GDM1 (cell line): ENCODE measurements around the gene ARRB1.
A peak's percentile ranks its signal among the peaks of the same experiment; 100 is the strongest.
"Not testable (repeated sequence)": the region's sequence is repeated elsewhere in the genome, so short reads cannot be mapped to it uniquely, and the experiment has no call there.

ENCODE experiments used
- DNase-seq: peaks from one replicate; lab custom pipeline; 2025; lab: John Stamatoyannopoulos, UW

ARRB1 gene

DNA sequence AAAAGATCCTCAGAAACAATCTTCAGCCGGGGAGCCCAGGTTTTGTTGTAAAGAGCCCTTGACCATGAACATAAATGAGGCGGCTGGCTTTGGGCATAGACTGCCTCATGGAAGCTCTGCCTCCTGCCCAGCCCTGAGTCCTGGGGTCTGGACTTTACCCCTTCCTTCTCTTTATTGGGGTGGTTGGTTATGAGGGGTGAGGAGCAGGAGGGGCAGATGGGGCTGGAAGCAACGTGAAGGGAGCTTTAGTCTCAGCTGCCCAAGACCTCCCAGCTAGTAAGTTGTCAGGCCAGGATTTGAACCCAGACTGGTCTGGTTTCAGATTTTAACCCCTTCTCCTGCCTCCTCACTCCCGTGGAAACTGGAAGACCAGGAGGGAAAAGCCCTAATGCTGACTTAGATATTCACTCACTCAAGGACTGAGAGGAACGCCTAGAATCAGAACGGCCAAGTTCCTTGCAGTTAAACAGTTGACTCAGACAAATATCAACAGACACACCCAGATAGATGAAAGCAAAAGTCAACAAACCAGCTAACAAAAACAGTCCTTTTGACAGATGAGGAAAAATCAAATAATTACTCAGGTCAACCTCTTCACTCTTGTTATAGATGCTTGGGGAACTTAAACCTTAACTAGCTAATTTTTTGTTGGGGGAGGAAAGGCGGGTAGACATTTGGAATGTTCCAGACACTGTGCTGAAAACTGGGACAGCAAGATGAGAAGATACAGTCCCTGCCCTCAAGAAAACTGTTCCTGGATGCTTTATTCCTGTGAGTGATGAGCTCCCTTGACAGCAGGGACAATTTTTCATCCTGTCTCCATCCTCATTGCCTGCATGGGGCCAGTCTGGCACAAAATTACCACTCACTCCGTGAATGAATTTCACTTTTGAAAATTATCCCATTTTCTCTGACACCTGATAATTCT lies 20.8 kb upstream of the ARRB1 start:
- no peak for DNase-seq

DNA sequence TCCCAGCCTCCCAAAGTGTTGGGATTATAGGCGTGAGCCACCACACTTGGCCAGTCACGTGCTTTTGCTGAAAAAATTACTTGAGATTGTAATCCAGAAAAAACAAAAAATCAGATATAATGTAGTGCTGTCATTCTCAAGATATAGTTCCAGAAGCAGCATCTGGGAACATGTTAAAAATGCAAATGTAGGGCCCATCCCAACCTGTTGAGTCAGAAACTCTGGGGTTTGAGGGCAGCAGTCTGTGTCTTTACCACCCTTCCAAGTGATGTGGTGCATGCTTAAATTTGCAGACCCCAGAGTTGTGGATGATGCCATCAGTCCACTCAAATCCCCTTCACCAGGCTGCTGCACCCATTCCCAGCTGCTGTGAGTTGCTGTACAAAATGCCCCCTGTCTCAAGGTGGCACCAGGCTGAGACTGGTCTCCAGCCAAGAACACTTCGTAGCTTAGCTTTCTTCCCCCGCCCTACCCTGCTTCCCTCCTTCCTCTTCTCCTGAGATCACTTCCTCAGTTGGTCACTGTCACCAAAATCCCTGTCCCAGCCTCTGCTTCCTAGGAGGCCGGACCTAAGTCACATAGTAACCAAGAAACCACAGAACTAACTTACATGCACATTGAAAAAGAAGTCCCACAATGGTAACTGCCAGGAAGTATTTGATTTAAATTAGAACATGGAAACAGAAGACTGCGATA lies 18.2 kb upstream of the ARRB1 start:
- peak; percentile 95 for DNase-seq

DNA sequence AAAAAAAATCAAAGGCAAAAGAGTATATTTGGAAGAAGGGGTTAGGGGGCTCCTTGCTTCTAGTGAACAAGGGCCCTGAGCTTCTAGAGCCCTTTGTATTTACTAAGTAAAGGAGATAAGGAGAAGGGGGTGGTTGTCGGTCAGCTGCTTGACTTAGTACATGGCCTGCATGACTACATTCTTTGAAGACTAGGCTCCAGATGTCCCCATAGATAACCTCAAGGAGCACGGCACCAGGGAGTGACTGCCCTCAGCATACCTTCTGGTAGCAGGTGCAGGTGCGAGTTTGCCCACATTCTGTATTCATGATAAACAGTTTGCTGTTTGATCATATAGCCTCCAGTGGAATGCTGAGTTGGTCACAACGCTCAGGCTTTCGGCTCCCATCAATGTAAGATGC lies 15.4 kb upstream of the ARRB1 start:
- not testable (repeated sequence) for DNase-seq

DNA sequence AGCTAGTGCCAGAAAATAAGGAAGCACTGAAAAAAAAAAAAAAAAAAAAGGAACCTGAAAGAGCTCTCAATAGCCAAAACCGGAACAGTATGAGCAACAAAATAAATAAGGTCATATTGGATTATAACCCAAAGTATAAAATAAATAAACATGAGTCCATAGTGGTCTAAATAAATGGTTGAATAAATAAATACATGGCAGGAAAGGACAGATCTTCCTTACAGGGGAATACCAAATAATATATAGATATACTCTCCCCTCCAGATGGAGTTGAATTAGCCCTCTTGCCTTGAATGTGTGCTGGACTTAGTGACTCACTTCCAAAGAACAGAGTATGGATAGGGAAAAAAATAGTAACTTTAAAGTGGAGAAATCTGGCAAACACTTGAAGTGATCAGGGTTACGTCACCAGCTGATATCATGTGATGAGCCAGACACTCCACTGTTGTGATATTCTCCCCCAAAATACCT lies 14.3 kb upstream of the ARRB1 start:
- no peak for DNase-seq

DNA sequence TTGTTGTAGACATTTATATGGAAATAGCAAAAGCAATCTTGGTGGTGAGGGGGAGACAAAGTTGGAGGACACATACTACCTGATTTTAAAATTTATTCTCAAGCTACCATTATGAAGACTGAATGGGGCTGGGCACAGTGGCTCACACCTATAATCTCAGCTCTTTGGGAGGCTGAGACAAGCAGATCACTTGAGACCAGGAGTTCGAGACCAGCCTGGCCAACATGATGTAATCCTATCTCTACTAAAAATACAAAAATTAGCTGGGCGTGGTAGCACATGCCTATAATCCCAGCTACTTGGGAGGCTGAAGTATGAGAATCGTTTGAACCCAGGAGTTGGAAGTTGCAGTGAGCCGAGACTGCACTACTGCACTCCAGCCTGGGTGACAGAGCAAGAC lies 10.8 kb upstream of the ARRB1 start:
- DNase-seq: not testable (repeated sequence)

DNA sequence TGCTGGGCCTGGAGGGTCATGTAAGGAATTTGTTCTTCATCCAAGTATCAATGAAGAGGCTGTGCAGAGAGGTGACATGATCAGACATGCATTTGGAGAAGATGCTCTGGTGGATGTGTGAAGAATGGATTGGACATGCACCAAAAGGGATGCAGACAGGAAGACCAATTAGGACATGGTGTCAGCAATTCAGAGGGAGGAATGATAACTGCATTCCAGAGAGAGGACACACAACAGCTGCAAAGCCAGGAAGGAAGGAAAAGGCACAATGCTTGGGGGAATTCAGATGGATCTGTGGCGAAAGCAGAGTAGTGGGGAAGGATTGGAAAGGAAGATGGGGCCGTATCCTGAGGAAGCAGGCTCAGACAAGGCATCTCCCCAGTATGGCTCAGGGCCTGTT lies 5.2 kb upstream of the ARRB1 start:
- no peak for DNase-seq

DNA sequence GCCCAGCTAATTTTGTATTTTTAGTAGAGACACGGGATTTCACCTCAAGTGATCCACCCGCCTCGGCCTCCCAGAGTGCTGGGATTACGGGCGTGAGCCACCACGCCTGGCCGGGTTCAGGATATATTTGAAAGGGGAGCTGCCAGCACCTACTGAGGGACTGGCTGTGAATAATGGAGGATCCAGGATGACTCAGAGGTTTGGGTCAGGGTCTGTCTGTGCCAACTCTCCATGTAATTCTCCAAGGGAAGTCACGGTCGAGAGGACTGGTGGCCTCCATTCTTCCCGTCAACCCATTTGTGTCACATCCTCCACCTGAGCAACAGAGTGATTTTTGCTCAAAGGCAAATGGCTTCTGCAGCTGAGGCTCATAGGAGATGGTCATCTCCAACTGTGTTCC lies 3.6 kb upstream of the ARRB1 start:
- DNase-seq: no peak

DNA sequence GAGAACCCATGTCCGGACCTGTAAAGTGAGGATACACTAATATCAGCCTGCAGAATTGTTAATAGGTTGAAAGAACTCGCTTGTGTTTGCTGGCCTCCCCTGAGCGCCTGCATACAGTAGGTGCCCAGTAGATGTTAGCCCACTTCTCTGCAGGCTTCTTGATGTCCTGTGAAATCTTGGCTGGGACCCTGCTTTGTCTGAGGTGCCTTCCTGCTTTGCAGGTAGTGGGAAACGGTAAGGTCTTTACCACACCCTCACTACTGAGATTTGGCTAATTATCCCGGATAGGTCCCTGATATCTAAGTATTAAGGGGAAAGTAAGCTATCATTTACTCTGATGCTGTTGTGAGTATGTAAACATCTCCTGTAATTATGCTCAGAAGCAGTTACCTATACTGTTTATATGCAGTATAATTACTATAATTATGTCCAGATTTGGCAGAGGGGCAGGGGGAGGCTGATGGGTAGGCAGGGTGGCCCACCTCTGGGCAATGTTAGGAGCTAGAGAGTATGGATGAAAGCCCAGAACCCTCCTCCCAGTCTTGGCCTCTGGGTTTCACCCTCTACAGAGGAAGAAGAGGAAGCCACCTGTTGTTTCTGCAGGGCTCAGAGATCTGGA lies 1.2 kb upstream of the ARRB1 start:
- no peak for DNase-seq

DNA sequence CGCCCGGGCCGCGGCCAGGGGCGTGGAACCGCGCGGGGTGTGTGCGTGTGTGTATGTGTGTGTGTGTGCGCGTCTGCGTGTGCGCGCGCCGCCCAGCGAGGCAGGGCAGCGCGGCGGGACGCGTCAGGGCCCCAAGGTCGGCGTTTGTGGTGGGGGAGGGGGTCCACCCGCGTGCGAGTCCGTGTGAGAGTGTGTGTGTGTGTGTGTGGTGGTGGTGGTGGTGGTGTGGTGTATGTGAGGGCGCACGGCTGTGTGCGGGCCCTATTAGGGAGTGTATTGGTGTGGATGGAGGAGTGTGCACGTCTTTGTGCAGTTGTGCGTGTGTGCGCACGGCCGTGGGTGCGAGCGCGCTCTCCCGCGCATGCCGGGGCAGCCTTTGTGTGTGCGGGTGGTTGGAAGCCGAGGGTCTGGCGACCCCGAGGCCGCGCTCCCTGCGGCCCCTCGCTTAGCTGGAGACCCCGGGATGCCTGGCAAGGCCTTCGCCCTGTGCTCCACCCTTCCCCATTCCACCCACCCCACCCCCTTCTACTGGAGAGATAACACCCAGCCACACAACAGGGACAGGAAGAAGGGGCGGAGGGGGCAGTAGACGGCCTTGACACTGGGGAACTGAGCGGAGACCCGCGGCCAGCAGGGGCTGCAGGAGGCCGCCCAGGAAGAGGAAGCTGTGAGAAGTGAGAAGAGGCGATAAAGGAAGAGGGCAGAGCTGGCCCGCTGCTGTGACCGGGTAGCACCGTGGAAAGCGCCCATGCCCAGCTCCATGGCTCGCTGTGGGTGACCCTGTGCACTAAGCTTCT lies 528 bp upstream of the ARRB1 start:
- DNase-seq: peak; percentile 80

DNA sequence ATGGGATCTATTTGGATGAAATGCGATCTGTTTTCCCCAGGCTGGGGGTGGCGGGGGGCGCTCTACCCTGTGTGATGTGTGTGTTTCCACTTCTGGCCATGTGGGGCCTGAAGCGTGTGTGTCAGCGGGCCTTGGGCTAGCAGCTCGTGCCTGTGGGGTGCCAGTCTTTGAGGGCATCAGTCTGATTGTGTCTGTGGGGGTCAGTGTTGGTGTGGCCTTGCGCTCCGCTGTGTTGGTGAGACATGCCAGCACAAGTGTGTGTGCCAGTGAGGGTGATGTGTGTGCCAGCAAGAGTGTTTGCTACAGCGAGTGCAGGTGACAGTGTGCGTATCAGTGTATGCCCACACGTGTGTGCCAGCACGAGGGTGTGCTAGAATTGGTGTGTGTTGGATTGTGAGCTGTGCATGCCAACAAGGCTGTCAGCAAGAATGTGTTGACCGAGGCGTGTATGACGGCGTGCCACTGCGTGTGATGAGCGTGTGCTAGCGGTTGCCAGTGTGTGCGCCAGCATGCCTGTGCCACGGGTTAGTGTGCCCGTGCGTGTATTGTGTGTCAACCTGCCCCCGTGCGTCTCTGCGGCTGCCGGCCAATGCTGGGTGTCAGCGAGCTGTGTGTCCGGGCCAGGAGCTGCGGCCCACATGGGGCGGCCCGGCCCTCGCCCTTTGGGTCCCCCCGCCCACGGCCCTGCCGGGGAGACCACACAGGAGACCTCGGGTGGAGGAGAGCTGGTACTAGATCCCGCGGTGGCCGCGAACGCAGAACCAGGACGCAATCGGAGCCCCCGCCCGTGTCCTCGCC lies 519 bp downstream of the ARRB1 start:
- DNase-seq: no peak

DNA sequence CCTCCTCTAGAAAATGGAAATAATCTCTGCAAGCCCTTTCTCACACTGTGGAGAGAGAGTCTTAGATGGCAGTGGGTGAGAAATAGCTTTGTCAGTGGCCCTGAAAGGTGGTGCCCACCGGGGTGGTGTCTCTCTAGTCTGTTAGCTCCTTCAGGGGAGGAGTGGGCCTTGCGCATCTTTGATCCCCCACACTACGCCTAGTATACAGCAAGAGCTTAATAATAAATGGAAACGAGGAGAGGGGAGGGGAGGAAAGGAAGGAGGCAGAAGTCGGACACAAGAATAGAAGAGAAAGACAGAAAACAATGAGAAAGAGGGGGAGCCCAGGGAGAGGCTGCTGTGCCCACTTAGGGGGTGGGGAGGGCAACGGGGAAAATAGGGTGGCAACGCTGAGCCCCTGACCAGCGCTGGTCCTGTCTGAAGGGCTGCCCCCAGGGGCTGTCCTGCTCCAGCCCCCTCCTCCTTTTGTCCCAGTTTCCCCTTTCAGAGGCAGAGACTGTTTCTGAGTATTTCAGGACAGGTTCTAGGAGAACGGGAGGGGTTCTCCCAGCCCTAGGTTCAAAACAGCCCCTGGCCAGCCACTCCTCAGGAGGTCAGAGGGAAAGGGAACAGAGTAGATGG lies 1.2 kb downstream of the ARRB1 start:
- no peak for DNase-seq

DNA sequence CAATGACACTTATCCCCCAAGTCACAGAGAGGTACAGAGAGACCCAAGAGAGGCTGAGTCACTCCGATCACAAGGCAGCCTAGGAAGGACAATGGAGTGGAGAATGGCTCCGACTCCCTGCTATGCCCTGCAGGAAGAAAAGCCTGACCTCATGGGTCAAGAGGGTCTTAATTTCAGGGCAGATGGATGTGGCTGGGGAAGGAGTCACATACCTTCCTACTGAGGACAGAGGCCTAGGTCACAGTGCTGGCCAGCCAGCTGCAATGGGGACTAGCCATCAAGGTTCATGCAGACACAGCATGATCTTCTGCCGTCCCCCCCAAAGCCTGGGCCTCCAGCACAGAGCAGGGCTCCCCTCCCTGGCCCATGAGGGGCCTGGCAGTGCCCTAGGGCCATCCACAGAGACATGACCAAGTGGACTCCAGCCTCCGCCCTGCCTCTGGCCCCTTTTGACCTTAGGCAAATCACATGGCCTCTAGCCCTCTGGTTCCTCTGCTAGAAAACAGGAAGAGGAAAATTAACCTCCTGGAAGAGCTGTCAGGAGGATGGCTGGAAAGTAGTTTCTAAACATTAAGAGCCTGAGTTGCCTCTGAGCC lies 1.8 kb downstream of the ARRB1 start:
- no peak for DNase-seq

DNA sequence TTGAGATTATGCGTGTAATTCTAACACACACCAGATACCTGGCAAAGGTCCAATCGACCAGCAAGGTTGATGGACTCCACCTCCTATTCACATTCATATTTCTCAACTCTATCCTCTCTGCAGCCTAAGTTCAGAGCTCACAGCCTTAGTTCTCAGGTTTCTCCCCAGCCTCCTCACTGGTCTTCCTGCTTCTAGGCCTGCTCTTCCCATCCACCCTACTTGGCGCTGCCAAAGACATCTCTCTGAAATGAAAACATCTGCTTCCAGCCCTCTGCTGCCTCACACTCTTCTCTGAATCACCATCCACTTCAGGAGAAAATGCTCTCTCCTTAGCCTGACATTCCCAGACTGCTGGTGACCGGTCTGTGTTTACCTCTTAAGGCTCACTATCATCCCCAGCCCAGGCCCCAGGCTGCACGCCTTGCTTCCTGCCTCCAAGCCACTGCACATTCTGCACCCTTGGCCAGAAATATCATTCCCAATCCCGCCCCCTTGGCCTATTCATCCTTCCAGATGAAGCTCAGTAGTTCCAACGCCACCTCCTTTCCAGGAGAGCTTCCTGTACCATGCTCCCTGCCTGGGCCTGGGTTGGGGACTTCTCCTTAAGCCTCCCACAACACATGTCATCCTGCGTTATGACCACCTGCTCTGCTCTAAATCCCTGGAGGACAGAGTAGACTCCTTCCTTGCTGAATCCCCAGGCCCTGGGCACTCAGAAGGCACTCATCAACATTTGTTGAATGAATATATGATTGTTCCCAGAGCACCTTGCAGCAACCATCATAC lies 3.5 kb downstream of the ARRB1 start:
- DNase-seq: no peak

DNA sequence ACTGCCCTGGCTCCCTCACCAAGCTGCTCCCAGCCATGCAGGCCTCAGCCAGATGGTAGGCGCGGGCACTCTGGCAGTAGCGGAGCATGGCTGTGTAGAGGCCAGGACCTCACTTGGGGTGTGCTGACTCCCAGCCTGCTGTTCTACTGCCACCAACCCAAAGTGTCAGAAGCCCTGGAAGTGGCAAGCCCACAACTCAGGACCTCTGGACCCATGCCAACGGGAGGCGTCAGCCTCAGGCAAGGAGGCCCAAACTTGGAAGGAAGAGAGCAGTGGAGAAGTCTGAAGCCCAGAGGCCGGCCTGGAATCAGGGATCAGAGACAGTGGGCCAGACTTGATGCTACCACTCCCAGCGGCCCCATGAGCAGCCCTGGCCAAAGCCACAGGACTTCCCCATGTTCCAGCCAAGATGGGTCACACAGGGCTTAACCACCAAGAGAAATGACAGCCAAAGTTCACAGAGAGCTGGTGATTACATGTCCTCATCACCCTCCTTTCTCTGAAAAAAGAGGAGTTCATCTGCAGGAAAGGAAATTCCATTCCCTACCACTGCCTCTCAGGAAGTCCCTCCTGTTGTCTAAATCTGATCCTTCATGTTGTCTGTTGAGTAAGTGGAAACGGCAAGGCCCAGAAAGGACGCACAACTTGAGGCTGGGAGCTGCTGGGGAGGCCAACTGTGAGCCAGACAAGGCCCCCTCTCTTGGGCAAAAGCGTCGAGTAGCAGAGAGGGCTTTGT lies 4.4 kb downstream of the ARRB1 start:
- no peak for DNase-seq

DNA sequence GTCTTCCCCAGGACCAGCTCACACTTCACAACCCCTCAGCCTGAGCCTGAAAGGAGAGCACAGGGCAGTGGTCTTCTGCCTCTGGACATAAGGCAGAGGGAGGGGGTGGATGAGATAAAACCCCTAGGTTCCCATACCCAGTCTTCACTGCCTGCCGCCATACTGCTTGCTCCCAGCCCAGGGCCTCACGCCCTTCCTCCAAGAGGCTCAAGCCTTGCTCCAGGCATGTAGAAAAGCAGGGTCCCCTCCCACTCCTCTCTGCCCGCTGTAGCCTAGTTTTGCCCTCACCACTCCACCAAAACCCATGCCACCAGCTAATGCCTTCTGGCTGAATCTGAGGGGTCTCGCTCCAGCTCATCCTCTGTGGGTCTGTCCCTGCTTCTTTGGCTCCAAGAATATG lies 5.2 kb downstream of the ARRB1 start:
- DNase-seq: no peak

DNA sequence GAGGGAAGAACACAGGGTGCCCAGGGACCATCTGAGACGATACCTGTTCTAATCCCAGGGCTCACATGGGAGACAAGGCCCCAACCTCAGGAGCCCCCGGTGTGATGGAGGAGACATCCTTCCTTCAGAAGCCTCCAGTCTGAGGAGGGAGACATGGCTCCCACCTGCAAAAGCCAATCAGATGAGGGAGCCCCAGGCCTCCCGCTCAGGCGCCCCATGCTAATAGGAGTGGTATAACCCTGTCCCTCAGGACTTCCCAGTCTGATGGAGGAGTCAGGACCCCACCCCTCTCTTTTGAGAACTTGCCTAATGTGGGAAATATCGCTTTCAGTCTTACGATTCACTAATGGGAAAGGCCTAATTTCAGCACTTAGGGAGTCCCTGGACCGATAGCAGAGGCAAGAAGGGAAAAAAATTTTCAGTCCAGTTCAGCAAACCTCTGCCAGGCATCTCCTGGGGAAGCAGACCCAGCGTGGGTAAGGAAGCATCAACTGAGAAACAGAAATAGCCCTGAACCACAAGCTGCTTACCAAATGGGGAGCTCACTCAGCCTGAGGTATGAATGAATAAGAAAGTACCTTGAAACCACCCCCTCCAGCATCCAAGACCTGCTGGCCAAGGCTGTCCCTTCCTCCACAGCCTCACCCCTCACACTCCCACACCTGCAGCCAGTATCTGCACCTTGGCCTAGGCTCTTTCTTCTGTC lies 5.9 kb downstream of the ARRB1 start:
- DNase-seq: peak; percentile 46

DNA sequence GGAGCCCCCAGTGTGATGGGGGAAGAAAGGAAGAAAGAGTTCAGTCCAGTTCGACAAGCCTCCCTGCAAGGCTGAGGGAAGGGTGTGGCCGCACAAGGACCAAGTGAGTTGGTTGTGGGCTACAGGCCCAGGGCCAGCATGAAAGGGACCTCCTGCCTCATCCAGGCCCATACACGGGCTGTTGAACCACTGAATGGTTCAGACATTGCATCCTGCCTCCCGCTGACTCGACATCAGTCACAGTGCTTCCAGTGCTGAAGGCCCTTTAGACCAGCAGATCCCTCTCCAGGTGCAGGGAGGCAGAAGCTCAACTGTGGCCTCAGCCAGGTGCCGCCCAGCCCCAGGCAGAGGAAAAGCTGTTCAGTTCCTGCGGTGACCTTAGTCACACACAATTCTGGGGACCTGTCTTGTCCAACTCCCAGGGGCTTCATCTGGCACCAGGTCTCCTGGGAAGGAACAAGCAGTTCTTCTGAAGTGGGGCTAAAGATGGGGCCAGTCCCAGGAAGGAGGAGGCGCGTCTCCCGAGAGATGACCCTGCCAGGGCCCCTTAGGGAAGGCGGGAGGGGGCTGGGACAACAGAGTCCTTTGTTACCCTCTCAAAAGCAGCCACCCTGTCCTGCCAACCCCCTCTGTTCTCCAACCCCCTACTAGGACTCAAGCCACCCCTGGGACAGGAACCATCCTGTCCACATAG lies 6.6 kb downstream of the ARRB1 start:
- DNase-seq: no peak

DNA sequence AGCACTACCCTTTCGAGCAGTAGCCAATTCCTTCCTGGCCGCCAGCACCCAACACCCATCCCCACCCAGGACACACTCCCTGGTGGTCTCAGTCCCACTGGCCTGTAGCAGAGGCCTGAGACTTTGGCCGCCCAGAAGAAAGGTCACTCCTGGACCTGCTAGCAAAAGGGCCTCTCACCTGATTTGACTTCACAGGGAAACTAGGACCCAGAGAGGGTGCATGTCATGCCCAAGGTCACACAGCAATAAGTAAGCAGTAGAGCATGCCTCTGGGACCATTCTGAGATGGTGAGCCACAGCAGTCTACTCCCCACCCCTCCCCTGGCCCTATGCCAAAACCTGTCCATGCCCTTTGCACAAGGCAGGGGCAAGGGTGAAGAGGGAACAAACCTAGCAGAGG lies 7.3 kb downstream of the ARRB1 start:
- no peak for DNase-seq
